GM23338 (cell line): Measurements from ENCODE around the gene HCN3. TPM values are rescaled to one million over a fixed set of nuclear protein-coding genes. Genes with fewer than 3 reads are reported as not detected.

Source experiments
- ATAC-seq: fragments of 200-7000 bp; cut with Tn5 transposase; 3 replicates; pipeline ENCODE4 v1.9.1; 2020
- DNase-seq: peaks from one replicate; pipeline ENCODE4 v3.0.0-alpha.2; 2015; ENCODE audit warnings: low spot score
- H2AFZ ChIP-seq: fragments of 200-600 bp; sonication (generic); 2 replicates; pipeline ENCODE4 v1.8.0; 2016; ENCODE audit warnings: antibody characterized with exemption, mild to moderate bottlenecking, moderate library complexity
- H3F3A ChIP-seq: fragments of 200-600 bp; sonication (generic); replicated peaks from 2 replicates; pipeline ENCODE4 v1.8.0; 2017; ENCODE audit warnings: antibody characterized with exemption, mixed run types, low read depth
- H3K27ac ChIP-seq: fragments of 200-600 bp; sonication (generic); 2 replicates; pipeline ENCODE4 v1.6.1; 2016; ENCODE audit warnings: low read depth
- H3K27me3 ChIP-seq: fragments of 200-600 bp; sonication (generic); 2 replicates; pipeline ENCODE4 v1.8.0; 2016; ENCODE audit warnings: mild to moderate bottlenecking, mixed run types, moderate library complexity; ENCODE audit not compliant: insufficient read depth
- H3K36me3 ChIP-seq: fragments of 200-600 bp; sonication (generic); 2 replicates; pipeline ENCODE4 v1.8.0; 2016; ENCODE audit warnings: mild to moderate bottlenecking; ENCODE audit not compliant: insufficient read depth
- H3K4me1 ChIP-seq: fragments of 200-600 bp; sonication (generic); 2 replicates; pipeline ENCODE4 v1.8.0; 2016; ENCODE audit warnings: mild to moderate bottlenecking, moderate library complexity; ENCODE audit not compliant: insufficient read depth
- H3K4me2 ChIP-seq: fragments of 200-600 bp; sonication (generic); 2 replicates; pipeline ENCODE4 v1.7.1; 2017; ENCODE audit warnings: mixed run types
- H3K4me3 ChIP-seq: fragments of 200-600 bp; sonication (generic); 2 replicates; pipeline ENCODE4 v1.6.1; 2016; ENCODE audit warnings: mixed run types
- H3K79me2 ChIP-seq: fragments of 200-600 bp; sonication (generic); replicated peaks from 2 replicates; pipeline ENCODE4 v1.8.0; 2017; ENCODE audit warnings: mild to moderate bottlenecking; ENCODE audit not compliant: insufficient read depth
- H3K9me2 ChIP-seq: fragments of 200-600 bp; sonication (generic); 2 replicates; pipeline ENCODE4 v1.8.0; 2017; ENCODE audit not compliant: insufficient read depth
- H4K20me1 ChIP-seq: fragments of 200-600 bp; sonication (generic); replicated peaks from 2 replicates; pipeline ENCODE4 v1.8.0; 2017; ENCODE audit warnings: mild to moderate bottlenecking; ENCODE audit not compliant: insufficient read depth
- H3K27ac Mint-ChIP-seq: 2 replicates; pipeline ENCODE4 v1.8.0; 2020; ENCODE audit warnings: inconsistent platforms, mild to moderate bottlenecking, moderate library complexity, mixed read lengths
- H3K27me3 Mint-ChIP-seq: 3 replicates; pipeline ENCODE4 v1.8.0; 2022; ENCODE audit warnings: low read depth, mild to moderate bottlenecking, moderate library complexity, mixed read lengths, inconsistent platforms; ENCODE audit not compliant: insufficient read depth, poor library complexity
- H3K36me3 Mint-ChIP-seq: 3 replicates; pipeline ENCODE4 v1.8.0; 2021; ENCODE audit warnings: low read depth, mild to moderate bottlenecking, inconsistent platforms, moderate library complexity, mixed read lengths
- H3K4me1 Mint-ChIP-seq: 3 replicates; pipeline ENCODE4 v1.8.0; 2020; ENCODE audit warnings: mild to moderate bottlenecking, inconsistent platforms, mixed read lengths
- H3K4me3 Mint-ChIP-seq: 3 replicates; pipeline ENCODE4 v1.8.0; 2021; ENCODE audit warnings: moderate library complexity, mild to moderate bottlenecking, inconsistent platforms, mixed read lengths
- H3K9me3 Mint-ChIP-seq: 3 replicates; pipeline ENCODE4 v1.8.0; 2020; ENCODE audit warnings: moderate library complexity, mild to moderate bottlenecking, inconsistent platforms, mixed read lengths
- CREB1 ChIP-seq: fragments of 250-450 bp; sonication (Bioruptor Pico); IDR thresholded peaks from 2 replicates; pipeline ENCODE4 v1.5.0; 2020; ENCODE audit warnings: low read depth, mild to moderate bottlenecking, moderate library complexity
- EZH2 ChIP-seq: fragments of 200-600 bp; sonication (generic); IDR thresholded peaks from one replicate; pipeline ENCODE4 v1.8.0; 2017; ENCODE audit warnings: antibody characterized with exemption, mild to moderate bottlenecking, low read depth; ENCODE audit not compliant: unreplicated experiment
- JUNB ChIP-seq: IDR thresholded peaks from one replicate; pipeline ENCODE4 v1.6.1; 2016; ENCODE audit warnings: antibody characterized with exemption; ENCODE audit not compliant: unreplicated experiment
- POLR2AphosphoS5 ChIP-seq: IDR thresholded peaks from 2 replicates; pipeline ENCODE4 v1.6.1; 2016; ENCODE audit warnings: antibody characterized with exemption, low read depth
- REST ChIP-seq: IDR thresholded peaks from one replicate; pipeline ENCODE4 v1.6.1; 2018; ENCODE audit warnings: antibody characterized with exemption; ENCODE audit not compliant: unreplicated experiment
- STAT1 ChIP-seq: IDR thresholded peaks from one replicate; pipeline ENCODE4 v1.6.1; 2016; ENCODE audit warnings: antibody characterized with exemption; ENCODE audit not compliant: unreplicated experiment
- ZNF114 ChIP-seq: fragments of 250-450 bp; sonication (Bioruptor Pico); IDR thresholded peaks from 2 replicates; pipeline ENCODE4 v1.5.0; 2020; ENCODE audit warnings: mild to moderate bottlenecking, moderate library complexity
- ZNF331 ChIP-seq: fragments of 250-450 bp; sonication (Bioruptor Pico); IDR thresholded peaks from 2 replicates; pipeline ENCODE4 v1.5.0; 2020; ENCODE audit warnings: low read depth, mild to moderate bottlenecking, moderate library complexity
- polyA plus RNA-seq: library from polyadenylated mRNA; unstranded; fragments of >200 nt; fragmentation: Nextera tagmentation; extraction: Ambion mirVana; gene quantifications from 2 replicates; pipeline ENCODE4 v1.2.1, GENCODE V29; 2016
- total RNA-seq: library from RNA; depleted of rRNA; stranded (reverse); fragments of >200 nt; shearing (Covaris generic); gene quantifications from 2 replicates; pipeline ENCODE4 v1.2.3, GENCODE V29; 2014
- TF ChIP-seq, protein P1 (sequence below): fragments of 250-450 bp; sonication (Bioruptor Pico); IDR thresholded peaks from 2 replicates; pipeline ENCODE4 v1.5.0; 2020; ENCODE audit warnings: mild to moderate bottlenecking, moderate library complexity
- TF ChIP-seq, protein P2 (sequence below), 2 experiments: fragments of 200-600 bp in 1 of 2; sonication (generic) in 1 of 2; conservative IDR thresholded peaks; 2 replicates each; pipeline versions ENCODE4 v1.5.1 to v1.6.1; 2016 to 2017; ENCODE audit warnings: antibody characterized with exemption in 2 of 2, low read depth in 2 of 2, mild to moderate bottlenecking in 2 of 2, moderate library complexity in 1 of 2

HCN3 gene
- total and polyA plus RNA-seq, 2 experiments from 2014 or later: 3.4 to 4.9 TPM

DNA sequence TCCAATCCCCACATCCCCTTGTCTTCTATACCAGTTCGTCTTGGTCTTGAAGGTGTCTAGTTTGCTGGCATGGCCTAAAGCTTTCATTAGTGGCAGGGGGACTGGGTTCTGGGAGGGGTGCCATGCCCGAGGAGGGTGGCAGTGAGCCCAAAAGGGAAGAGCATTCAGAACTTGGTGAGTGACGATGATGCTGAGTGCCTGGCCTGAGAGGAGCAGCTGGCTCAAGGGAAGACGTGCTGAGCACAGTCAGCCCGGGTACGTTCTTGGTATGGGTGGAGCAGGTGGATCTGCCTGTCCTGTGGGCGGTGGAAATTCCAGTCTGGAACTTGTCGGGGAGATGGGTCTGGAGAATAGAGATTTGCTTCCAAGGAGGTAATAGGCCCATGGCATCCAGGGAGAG lies 36.0 kb downstream of the HCN3 start:
- H3K27ac Mint-ChIP-seq: no peak overlapping the region

DNA sequence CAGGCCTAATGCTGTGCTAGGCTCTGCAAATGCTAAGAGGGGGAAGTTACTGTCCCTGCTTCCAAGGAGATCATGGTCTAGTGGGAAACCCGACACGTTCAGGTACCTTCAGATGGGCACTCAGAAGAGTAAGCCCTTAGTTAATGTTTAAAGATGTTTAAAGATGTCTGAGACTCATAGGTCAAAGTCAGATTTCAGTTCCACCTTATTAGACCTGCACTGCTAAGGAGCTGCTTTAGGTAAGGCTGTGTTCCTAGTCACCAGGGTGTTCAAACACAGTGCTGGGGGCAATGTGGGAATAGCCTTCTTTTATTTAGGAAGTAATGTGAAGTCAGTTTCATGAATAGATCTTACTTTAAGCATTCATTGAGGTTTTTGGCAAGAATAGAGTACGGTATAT lies 39.7 kb downstream of the HCN3 start:
- Histone ChIP-seq H3K36me3 (peaks cover 22% of the 10 kb centered on the region), H3K4me3 (no peak overlapping the region), H2AFZ (no peak overlapping the region), H3K27me3 (peaks cover 4% of the 10 kb centered on the region), H3K9me2 (no peaks in the 10 kb centered on the region), H3K27ac (no peak overlapping the region), H3K4me2 (no peak overlapping the region), H3K4me1 (peaks cover 17% of the 10 kb centered on the region), H3F3A (peaks cover 57% of the 10 kb centered on the region), H3K79me2 (peaks cover 24% of the 10 kb centered on the region), H4K20me1 (peaks cover 38% of the 10 kb centered on the region)
- H3K9me3 Mint-ChIP-seq: no peaks in the 10 kb centered on the region
- DNase-seq: no peak
- peaks cover 53% of the 10 kb centered on the region for H3K36me3 Mint-ChIP-seq
- H3K4me3 Mint-ChIP-seq: no peak overlapping the region
- no peak for ATAC-seq
- H3K27ac Mint-ChIP-seq: no peak overlapping the region
- peaks cover 19% of the 10 kb centered on the region for H3K27me3 Mint-ChIP-seq
- H3K4me1 Mint-ChIP-seq: peaks cover 28% of the 10 kb centered on the region
- TF ChIP-seq POLR2AphosphoS5 (no peak), JUNB (no peak), ZNF331 (no peak), STAT1 (no peak), ZNF114 (CRISPR knock-in tag) (no peak), EZH2 (no peak), CREB1 (CRISPR knock-in tag) (no peak), REST (no peak)
- TF ChIP-seq, protein P1, sequence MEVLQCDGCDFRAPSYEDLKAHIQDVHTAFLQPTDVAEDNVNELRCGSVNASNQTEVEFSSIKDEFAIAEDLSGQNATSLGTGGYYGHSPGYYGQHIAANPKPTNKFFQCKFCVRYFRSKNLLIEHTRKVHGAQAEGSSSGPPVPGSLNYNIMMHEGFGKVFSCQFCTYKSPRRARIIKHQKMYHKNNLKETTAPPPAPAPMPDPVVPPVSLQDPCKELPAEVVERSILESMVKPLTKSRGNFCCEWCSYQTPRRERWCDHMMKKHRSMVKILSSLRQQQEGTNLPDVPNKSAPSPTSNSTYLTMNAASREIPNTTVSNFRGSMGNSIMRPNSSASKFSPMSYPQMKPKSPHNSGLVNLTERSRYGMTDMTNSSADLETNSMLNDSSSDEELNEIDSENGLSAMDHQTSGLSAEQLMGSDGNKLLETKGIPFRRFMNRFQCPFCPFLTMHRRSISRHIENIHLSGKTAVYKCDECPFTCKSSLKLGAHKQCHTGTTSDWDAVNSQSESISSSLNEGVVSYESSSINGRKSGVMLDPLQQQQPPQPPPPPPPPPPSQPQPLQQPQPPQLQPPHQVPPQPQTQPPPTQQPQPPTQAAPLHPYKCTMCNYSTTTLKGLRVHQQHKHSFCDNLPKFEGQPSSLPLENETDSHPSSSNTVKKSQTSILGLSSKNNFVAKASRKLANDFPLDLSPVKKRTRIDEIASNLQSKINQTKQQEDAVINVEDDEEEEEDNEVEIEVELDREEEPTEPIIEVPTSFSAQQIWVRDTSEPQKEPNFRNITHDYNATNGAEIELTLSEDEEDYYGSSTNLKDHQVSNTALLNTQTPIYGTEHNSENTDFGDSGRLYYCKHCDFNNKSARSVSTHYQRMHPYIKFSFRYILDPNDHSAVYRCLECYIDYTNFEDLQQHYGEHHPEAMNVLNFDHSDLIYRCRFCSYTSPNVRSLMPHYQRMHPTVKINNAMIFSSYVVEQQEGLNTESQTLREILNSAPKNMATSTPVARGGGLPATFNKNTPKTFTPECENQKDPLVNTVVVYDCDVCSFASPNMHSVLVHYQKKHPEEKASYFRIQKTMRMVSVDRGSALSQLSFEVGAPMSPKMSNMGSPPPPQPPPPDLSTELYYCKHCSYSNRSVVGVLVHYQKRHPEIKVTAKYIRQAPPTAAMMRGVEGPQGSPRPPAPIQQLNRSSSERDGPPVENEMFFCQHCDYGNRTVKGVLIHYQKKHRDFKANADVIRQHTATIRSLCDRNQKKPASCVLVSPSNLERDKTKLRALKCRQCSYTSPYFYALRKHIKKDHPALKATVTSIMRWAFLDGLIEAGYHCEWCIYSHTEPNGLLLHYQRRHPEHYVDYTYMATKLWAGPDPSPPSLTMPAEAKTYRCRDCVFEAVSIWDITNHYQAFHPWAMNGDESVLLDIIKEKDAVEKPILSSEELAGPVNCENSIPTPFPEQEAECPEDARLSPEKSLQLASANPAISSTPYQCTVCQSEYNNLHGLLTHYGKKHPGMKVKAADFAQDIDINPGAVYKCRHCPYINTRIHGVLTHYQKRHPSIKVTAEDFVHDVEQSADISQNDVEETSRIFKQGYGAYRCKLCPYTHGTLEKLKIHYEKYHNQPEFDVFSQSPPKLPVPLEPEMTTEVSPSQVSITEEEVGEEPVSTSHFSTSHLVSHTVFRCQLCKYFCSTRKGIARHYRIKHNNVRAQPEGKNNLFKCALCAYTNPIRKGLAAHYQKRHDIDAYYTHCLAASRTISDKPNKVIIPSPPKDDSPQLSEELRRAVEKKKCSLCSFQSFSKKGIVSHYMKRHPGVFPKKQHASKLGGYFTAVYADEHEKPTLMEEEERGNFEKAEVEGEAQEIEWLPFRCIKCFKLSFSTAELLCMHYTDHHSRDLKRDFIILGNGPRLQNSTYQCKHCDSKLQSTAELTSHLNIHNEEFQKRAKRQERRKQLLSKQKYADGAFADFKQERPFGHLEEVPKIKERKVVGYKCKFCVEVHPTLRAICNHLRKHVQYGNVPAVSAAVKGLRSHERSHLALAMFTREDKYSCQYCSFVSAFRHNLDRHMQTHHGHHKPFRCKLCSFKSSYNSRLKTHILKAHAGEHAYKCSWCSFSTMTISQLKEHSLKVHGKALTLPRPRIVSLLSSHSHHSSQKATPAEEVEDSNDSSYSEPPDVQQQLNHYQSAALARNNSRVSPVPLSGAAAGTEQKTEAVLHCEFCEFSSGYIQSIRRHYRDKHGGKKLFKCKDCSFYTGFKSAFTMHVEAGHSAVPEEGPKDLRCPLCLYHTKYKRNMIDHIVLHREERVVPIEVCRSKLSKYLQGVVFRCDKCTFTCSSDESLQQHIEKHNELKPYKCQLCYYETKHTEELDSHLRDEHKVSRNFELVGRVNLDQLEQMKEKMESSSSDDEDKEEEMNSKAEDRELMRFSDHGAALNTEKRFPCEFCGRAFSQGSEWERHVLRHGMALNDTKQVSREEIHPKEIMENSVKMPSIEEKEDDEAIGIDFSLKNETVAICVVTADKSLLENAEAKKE (CRISPR knock-in tag): no peak

More for the DNA sequence above, 36.0 kb downstream of the HCN3 start:
- peaks cover 41% of the 10 kb centered on the region for H3F3A ChIP-seq
- peaks cover 55% of the 10 kb centered on the region for H3K79me2 ChIP-seq
- no peaks in the 10 kb centered on the region for H3K9me3 Mint-ChIP-seq
- H3K27me3 Mint-ChIP-seq: peaks cover 11% of the 10 kb centered on the region
- H3K9me2 ChIP-seq: no peaks in the 10 kb centered on the region
- no peak overlapping the region for H3K4me3 ChIP-seq
- no peak overlapping the region for H2AFZ ChIP-seq
- TF ChIP-seq, protein P2, sequence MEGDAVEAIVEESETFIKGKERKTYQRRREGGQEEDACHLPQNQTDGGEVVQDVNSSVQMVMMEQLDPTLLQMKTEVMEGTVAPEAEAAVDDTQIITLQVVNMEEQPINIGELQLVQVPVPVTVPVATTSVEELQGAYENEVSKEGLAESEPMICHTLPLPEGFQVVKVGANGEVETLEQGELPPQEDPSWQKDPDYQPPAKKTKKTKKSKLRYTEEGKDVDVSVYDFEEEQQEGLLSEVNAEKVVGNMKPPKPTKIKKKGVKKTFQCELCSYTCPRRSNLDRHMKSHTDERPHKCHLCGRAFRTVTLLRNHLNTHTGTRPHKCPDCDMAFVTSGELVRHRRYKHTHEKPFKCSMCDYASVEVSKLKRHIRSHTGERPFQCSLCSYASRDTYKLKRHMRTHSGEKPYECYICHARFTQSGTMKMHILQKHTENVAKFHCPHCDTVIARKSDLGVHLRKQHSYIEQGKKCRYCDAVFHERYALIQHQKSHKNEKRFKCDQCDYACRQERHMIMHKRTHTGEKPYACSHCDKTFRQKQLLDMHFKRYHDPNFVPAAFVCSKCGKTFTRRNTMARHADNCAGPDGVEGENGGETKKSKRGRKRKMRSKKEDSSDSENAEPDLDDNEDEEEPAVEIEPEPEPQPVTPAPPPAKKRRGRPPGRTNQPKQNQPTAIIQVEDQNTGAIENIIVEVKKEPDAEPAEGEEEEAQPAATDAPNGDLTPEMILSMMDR (conservative IDR thresholded peaks at IDR 0.05; ENCODE audit: low read depth in 2 of 2): no peak
- H3K27ac ChIP-seq: no peak overlapping the region
- DNase-seq: no peak
- no peak overlapping the region for H3K4me2 ChIP-seq
- peaks cover 19% of the 10 kb centered on the region for H3K4me1 Mint-ChIP-seq
- peaks cover 59% of the 10 kb centered on the region for H3K36me3 Mint-ChIP-seq
- no peaks in the 10 kb centered on the region for H3K27me3 ChIP-seq
- peaks cover 16% of the 10 kb centered on the region for H3K4me1 ChIP-seq
- no peak overlapping the region for H3K4me3 Mint-ChIP-seq
- H3K36me3 ChIP-seq: peaks cover 21% of the 10 kb centered on the region
- peaks cover 46% of the 10 kb centered on the region for H4K20me1 ChIP-seq
- no peak for ATAC-seq
